GM10266 (cell line): ENCODE results near the gene HTRA1.

ENCODE experiments used
- DNase-seq: peaks from one replicate; pipeline ENCODE4 v3.0.0; 2012; ENCODE audit errors: extremely low spot score
- TF ChIP-seq, protein P1 (sequence below): IDR thresholded peaks from 2 replicates; pipeline ENCODE4 v1.5.1; 2012; ENCODE audit warnings: mild to moderate bottlenecking, low read depth; ENCODE audit not compliant: control insufficient read depth, insufficient read depth; ENCODE audit errors: missing control alignments

HTRA1 gene

DNA sequence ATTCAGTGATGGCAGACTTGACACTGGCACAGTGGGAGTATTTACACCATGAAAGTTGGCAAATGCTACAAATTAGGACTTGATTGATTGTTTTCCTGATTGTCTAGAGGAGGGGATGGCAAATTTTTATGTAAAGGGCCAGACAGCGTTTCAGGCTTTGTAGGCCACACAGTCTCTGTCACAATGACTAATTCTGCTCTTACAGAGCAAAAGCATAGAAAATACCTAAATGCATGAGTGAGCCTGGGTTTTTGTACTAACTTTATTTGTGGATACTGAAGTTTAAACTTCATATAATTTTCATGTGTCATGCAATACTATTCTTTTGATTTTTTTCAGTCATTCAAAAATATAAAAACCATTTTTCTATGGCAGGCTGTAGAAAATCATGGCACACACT, 15.9 kb upstream of the HTRA1 start:
- TF ChIP-seq, protein P1, sequence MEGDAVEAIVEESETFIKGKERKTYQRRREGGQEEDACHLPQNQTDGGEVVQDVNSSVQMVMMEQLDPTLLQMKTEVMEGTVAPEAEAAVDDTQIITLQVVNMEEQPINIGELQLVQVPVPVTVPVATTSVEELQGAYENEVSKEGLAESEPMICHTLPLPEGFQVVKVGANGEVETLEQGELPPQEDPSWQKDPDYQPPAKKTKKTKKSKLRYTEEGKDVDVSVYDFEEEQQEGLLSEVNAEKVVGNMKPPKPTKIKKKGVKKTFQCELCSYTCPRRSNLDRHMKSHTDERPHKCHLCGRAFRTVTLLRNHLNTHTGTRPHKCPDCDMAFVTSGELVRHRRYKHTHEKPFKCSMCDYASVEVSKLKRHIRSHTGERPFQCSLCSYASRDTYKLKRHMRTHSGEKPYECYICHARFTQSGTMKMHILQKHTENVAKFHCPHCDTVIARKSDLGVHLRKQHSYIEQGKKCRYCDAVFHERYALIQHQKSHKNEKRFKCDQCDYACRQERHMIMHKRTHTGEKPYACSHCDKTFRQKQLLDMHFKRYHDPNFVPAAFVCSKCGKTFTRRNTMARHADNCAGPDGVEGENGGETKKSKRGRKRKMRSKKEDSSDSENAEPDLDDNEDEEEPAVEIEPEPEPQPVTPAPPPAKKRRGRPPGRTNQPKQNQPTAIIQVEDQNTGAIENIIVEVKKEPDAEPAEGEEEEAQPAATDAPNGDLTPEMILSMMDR = no peak
- DNase-seq = no peak

DNA sequence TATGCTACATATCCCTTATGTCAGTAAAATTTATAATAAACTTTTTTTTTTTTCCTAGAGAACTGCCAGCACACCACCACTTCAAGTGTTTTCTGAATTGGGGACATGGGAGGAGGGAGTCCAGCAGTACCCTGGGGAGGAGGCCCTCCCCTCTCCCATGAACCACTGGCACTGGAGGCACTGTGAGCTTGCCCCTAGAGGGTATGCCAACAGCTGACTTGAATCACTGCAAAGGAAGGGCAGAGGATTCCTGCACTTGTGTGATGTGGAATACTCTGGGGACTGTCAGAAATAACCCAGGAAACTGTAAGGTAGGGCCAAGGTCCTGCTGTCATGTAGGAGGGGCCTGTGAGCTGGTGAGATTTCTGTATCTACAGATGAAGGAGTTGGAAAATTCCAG, 15.4 kb upstream of the HTRA1 start:
- TF ChIP-seq, protein P1 = no peak
- DNase-seq = no peak

DNA sequence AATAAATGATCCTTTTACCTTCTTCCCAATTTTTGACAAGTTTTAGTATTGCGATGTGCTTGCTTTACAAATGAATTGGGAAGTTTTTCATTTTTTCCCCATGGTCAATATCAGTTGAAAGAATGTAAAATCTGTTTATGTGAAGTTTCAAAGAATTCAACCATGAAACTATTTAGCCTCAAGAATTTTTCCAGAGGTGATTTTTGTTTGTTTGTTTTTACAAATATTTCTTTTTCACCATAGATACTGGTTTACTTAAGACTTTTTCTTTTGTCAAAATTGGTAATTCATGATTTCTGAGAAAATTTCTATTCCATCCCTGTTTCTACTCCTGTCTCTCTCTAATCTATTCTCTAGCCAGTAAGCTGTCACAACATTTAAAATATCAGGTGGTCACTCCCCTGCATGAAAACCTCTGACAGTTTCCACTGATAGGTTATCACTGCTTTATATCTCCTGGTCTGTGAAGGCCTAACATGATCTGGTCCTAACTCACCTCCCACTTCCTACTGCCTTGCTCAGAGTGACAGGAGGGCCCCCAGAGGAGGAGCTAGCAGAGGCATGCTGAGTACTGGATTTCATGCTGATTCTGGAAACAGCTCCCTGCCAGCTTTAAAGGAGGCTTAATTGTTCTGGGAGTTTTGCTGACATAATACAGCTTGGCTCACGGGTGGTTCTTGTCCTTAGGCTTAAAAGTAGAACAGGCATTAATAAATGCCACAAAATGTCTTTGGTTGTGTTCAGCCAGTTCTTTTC, 14.5 kb upstream of the HTRA1 start:
- no peak for DNase-seq
- TF ChIP-seq, protein P1 = no peak

DNA sequence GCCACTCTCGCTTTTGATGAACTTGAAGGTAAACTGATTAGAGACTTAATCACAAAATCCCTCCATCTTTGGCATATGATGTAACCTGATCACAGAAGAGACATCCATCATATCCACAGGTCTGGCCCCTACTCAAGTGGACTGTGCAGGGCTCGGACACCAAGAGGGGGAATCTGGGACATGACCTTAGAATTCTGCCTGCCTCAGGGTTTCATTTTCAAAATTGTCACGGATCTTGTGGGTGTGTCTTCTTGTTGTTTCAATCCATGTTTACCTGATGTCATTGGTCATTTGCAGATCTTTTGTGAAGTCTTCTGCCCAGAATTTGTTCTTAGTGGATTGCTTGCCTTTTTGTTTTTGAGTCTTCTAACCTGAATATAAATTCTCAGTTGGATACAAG, 12.8 kb upstream of the HTRA1 start:
- TF ChIP-seq, protein P1 = no peak
- DNase-seq = no peak

DNA sequence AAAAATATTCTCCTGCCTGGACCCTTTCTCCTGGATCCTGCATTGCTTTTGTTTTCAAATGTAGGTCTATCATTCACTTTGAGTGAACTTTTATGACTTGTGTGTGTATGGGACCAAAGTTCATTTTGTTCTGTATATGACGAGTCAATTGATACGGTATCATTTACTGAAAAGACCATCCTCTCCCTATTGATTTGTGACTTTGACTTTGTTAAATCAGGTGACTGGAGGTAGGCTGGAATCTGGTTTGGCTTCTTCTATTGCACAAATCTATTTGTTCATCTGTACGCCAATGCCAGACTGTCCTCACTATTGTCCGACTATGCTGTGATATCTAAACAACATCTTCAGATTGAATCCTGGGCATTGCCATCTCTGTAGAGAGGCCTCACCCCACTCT, 12.2 kb upstream of the HTRA1 start:
- TF ChIP-seq, protein P1 = no peak
- no peak for DNase-seq

DNA sequence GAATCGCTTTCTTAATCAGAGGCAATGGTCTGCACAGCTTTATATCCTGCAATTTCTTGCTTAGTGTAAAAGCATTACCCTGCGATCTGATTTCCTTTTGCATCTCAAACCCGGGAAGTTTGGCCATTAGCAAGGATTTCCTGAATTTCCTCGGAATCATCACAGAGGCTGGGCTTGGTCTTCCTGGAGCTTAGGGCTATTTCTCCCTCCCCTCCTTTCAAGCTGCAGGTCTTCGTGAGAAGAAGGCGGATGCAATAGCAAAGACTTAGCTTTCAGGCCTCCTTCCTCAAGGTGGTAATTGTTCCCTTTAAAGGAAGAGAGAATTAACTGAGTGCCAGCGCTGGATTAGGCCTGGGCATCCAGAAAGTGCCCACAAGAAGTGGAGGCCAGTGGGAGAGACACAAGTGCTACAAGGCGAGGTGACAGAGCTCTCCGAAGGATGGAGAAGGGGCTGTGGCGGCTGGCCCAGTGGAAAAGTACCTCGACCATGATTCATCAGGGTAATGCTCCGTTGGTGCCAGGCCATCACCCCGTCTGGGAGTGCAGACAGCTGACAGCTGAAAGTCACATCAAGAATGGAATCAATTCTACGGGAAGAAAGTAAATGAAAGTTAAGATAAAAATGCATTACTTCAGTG, 10.9 kb upstream of the HTRA1 start:
- no peak for DNase-seq
- TF ChIP-seq, protein P1 = no peak

DNA sequence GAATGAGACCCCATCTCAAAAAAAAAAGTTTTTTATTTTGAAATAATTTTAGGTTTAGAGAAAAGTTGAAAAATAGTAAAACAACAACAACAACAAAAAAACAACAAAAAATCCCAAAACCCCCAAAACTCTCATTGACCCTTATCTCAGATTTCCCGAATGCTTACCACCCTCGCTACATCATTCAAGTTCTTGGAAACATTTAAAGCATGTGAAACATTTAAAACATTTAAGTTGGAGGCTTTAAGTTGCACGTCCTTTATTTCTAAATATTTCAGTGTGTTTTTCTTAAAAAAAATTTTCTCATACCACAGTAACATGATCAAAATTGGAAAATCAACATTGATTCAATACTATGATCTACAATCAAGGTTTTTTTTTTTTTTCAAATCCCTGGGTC, 7.3 kb upstream of the HTRA1 start:
- TF ChIP-seq, protein P1 = no peak
- no peak for DNase-seq
